Nephron (organoid): ENCODE measurements around the gene SEC14L2.
"Not testable (repeated sequence)": the region's sequence is repeated elsewhere in the genome, so short reads cannot be mapped to it uniquely, and the experiment has no call there.

Experiments used
- H3K27ac Mint-ChIP-seq, 3 experiments: 2 replicates each; pipeline ENCODE4 v1.8.0; 2020; ENCODE audit warnings: mixed read lengths in 3 of 3, mild to moderate bottlenecking in 2 of 3, moderate library complexity in 1 of 3
- H3K27me3 Mint-ChIP-seq: 2 replicates; pipeline ENCODE4 v1.8.0; 2021; ENCODE audit warnings: low read depth, mild to moderate bottlenecking, moderate library complexity, mixed read lengths
- H3K36me3 Mint-ChIP-seq: 2 replicates; pipeline ENCODE4 v1.8.0; 2020; ENCODE audit warnings: low read depth, mixed read lengths
- H3K4me1 Mint-ChIP-seq: 2 replicates; pipeline ENCODE4 v1.8.0; 2020; ENCODE audit warnings: mixed read lengths
- H3K4me3 Mint-ChIP-seq, 3 experiments: 2 replicates each; pipeline ENCODE4 v1.8.0; 2020; ENCODE audit warnings: mild to moderate bottlenecking in 3 of 3, mixed read lengths in 3 of 3, moderate library complexity in 2 of 3
- H3K9me3 Mint-ChIP-seq: 2 replicates; pipeline ENCODE4 v1.8.0; 2020; ENCODE audit warnings: mixed read lengths
- TF ChIP-seq, protein P1 (sequence below), 3 experiments: fragments of 200-600 bp; sonication (generic); IDR thresholded peaks; one replicate each; pipeline ENCODE4 v1.5.0; 2021; ENCODE audit warnings: antibody characterized with exemption in 3 of 3; ENCODE audit not compliant: unreplicated experiment in 3 of 3

The SEC14L2 gene

DNA sequence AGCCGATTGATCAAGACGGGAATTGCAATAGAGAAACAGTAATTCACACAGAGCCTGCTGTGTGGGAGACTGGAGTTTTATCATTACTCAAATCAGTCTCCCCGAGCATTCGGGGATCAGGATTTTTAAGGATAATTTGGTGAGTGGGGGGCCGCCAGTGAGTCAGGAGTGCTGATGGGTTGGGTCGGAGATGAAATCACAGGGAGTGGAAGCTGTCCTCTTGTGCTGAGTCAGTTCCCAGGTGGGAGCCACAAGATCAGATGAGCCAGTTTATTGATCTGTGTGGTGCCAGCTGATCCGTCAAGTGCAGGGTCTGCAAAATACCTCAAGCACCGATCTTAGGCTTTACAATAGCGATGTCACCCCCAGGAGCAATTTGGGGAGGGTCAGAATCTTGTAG lies 44.3 kb downstream of the SEC14L2 start:
- no peaks in the 10 kb centered on the region for H3K36me3 Mint-ChIP-seq
- H3K27me3 Mint-ChIP-seq, result peaks cover 7% of the 10 kb centered on the region
- TF ChIP-seq, protein P1, sequence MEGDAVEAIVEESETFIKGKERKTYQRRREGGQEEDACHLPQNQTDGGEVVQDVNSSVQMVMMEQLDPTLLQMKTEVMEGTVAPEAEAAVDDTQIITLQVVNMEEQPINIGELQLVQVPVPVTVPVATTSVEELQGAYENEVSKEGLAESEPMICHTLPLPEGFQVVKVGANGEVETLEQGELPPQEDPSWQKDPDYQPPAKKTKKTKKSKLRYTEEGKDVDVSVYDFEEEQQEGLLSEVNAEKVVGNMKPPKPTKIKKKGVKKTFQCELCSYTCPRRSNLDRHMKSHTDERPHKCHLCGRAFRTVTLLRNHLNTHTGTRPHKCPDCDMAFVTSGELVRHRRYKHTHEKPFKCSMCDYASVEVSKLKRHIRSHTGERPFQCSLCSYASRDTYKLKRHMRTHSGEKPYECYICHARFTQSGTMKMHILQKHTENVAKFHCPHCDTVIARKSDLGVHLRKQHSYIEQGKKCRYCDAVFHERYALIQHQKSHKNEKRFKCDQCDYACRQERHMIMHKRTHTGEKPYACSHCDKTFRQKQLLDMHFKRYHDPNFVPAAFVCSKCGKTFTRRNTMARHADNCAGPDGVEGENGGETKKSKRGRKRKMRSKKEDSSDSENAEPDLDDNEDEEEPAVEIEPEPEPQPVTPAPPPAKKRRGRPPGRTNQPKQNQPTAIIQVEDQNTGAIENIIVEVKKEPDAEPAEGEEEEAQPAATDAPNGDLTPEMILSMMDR (IDR thresholded peaks at IDR 0.05; ENCODE audit: unreplicated experiment in 3 of 3), result no peak
- no peak overlapping the region for H3K4me3 Mint-ChIP-seq
- H3K27ac Mint-ChIP-seq, result no peak overlapping the region
- no peaks in the 10 kb centered on the region for H3K9me3 Mint-ChIP-seq
- no peaks in the 10 kb centered on the region for H3K4me1 Mint-ChIP-seq

DNA sequence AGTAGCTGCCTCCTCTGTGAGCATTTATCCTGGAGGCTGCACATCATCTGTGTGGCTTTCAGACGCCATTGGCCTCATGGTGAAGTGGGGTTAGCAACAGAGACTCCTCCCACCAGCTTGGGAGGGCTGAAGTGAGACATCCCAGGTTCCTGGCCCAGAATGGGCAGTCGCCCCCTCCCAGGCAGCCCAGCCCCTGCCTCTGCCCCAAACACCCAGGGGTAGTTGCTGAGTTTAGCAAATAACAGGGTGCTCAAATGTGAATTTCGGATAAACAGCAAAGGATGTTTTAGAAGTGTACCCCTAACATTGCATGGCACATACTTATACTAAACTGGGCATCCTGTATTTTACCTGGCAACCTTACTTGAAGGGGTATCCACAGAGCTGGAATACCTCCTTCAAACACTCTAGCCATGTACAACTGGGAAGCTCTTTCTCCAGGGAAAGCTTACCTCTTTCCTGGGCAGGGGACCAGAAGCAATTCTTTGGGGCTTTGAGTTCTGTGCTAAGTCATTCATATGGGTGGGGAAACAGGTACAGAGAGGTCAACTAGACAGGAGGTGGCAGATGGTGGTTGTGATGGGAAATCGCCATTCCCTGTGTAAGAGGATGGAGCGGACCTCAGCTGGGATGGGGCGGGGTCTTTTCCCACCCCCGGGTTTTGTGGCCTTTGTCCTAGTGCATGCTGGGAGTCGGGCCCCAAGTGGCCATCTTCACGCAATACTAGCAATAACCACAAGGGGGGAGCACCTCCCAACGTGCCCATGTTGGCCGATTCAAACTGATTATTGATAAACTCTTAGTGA lies 48.0 kb downstream of the SEC14L2 start:
- H3K9me3 Mint-ChIP-seq, result no peaks in the 10 kb centered on the region
- no peak overlapping the region for H3K27ac Mint-ChIP-seq
- peaks cover 11% of the 10 kb centered on the region for H3K27me3 Mint-ChIP-seq
- TF ChIP-seq, protein P1 (IDR thresholded peaks at IDR 0.05; ENCODE audit: unreplicated experiment in 3 of 3), result peak; percentile 71 to 80 (median 71)
- no peaks in the 10 kb centered on the region for H3K36me3 Mint-ChIP-seq
- no peaks in the 10 kb centered on the region for H3K4me1 Mint-ChIP-seq
- peak overlapping the region in 1 of 3 experiments; percentile 46 for H3K4me3 Mint-ChIP-seq

DNA sequence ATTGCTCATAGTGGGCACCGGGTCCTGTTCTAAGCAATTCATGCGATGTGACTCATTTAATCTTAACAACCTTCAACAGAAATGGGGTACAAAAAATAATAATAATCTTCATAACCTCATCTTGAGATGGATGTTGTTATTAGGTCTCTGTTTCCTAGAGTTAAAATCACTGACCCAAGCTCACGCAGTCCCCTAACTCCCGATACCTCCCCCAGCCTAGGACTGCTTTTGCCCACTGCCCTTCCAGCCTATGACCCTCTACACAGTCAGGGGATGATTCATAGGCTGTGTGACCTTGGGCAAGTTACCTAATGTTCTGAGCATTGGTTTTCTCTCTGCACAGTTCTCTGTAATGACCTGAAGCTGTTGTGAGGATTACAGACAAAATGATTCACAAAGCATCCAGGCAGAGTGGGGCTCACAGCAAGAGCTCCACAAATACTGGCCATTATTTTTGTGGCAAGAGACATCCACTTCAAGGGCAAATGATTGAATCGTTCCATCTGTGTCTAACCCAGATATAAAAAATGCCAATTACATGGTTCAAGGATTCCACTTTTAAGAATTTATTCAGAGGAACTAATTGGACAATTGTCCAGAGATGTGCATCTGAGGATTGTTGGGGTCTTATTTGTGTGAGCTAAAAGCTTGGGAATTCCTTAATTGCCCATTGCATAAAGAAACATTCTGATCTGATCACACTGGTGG lies 48.8 kb downstream of the SEC14L2 start:
- Mint-ChIP-seq H3K27ac (no peak overlapping the region), H3K9me3 (no peaks in the 10 kb centered on the region), H3K27me3 (peaks cover 11% of the 10 kb centered on the region), H3K4me1 (no peaks in the 10 kb centered on the region), H3K4me3 (no peak overlapping the region), H3K36me3 (no peaks in the 10 kb centered on the region)
- TF ChIP-seq, protein P1 (IDR thresholded peaks at IDR 0.05; ENCODE audit: unreplicated experiment in 3 of 3), result no peak

DNA sequence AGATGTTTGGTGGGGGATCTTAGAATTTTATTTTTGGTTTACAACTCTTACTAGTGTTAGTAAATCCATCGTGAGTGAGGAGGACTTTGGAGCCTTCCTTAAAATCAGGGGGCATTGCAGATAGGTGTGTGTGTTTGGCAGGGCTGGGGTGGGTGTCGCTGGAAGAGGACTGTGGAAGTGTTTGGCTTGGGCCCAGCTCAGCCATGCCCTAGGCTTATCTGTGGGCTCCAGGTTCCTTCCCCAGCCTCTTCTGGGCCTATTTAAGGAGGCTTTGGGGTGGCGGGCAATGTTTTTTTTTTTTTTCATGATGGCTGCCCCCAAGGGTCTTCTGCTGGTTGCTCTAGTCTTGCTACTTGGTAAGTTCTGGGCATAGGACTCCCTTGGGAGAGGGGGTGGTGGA lies 50.8 kb downstream of the SEC14L2 start:
- H3K4me1 Mint-ChIP-seq, result no peaks in the 10 kb centered on the region
- no peak overlapping the region for H3K27ac Mint-ChIP-seq
- no peaks in the 10 kb centered on the region for H3K9me3 Mint-ChIP-seq
- TF ChIP-seq, protein P1 (IDR thresholded peaks at IDR 0.05; ENCODE audit: unreplicated experiment in 3 of 3), result no peak
- H3K4me3 Mint-ChIP-seq, result no peak overlapping the region
- H3K36me3 Mint-ChIP-seq, result no peaks in the 10 kb centered on the region
- H3K27me3 Mint-ChIP-seq, result peaks cover 11% of the 10 kb centered on the region

DNA sequence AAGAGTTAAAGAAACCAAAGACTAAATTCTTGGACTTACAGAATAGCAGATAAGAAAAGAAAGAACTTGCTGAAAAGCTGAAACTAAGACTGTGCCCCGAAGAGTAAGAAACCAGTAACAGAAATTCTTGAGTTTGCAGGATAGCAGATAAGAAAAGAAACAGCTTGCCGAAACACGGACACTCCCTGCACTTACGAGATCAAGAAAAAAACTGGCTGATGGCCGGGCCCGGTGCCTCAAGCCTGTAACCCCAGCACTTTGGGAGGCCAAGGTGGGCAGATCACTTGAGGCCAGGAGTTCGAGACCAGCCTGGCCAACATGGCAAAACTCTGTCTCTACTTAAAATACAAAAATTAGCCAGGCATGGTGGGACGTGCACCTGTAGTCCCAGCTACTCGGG lies 54.7 kb downstream of the SEC14L2 start:
- H3K27ac Mint-ChIP-seq, H3K4me3 Mint-ChIP-seq, H3K36me3 Mint-ChIP-seq, H3K9me3 Mint-ChIP-seq, H3K4me1 Mint-ChIP-seq: not testable (repeated sequence)
- H3K27me3 Mint-ChIP-seq, result peaks cover 11% of the 10 kb centered on the region

DNA sequence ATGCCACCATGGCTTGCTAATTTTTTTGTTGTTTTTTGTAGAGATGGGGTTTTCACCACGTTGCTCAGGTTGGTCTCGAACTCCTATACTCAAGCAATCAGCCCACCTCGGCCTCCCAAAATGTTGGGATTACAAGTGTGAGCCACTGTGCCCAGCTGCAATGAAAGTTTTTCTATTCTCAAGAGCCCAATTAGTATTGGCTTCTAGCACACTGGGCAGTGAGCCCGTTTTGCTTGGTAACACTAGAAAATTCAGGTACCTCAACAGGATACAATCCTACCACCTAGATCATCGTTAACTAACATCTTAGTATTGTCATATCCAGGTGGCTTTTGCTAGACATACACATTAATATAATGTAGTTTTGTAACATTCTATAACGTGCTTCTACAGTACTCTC lies 56.0 kb downstream of the SEC14L2 start:
- Mint-ChIP-seq H3K27ac (no peak overlapping the region), H3K4me3 (no peak overlapping the region), H3K9me3 (no peaks in the 10 kb centered on the region), H3K4me1 (no peaks in the 10 kb centered on the region), H3K27me3 (peaks cover 8% of the 10 kb centered on the region), H3K36me3 (no peaks in the 10 kb centered on the region)
- TF ChIP-seq, protein P1 (IDR thresholded peaks at IDR 0.05; ENCODE audit: unreplicated experiment in 3 of 3), result no peak
